HepG2 (cell line): ENCODE results near the gene SORBS2. TPM values are rescaled to one million over a fixed set of nuclear protein-coding genes. Genes with fewer than 3 reads are reported as not detected.
A peak's percentile ranks its signal among the peaks of the same experiment; 100 is the strongest.

Experiments
- CREM ChIP-seq, 2 experiments: sonication (generic) in 1 of 2; formaldehyde crosslinking in 1 of 2; IDR thresholded peaks; 2 replicates each; pipeline versions ENCODE4 v1.4.0 to v1.6.1; 2016 to 2020; ENCODE audit warnings: antibody characterized with exemption in 1 of 2, mild to moderate bottlenecking in 1 of 2, missing genetic modification reagents in 1 of 2
- DNMT1 ChIP-seq: sonication (generic); formaldehyde crosslinking; IDR thresholded peaks from 2 replicates; pipeline ENCODE4 v1.5.1; 2020; ENCODE audit warnings: mild to moderate bottlenecking, missing genetic modification reagents
- EP300 ChIP-seq, 3 experiments: sonication (generic) in 1 of 3; formaldehyde crosslinking in 1 of 3; IDR thresholded peaks; 2 replicates each; pipeline versions ENCODE4 v1.5.1 to v1.6.1; 2011 to 2020; ENCODE audit warnings: low read depth in 2 of 3, low read length in 2 of 3, borderline replicate concordance in 1 of 3, improper control_type of control experiment in 1 of 3, mild to moderate bottlenecking in 1 of 3, missing genetic modification reagents in 1 of 3, moderate library complexity in 1 of 3
- KDM6A ChIP-seq: IDR thresholded peaks from 2 replicates; pipeline ENCODE4 v1.6.1; 2016; ENCODE audit warnings: low read depth
- RFX5 ChIP-seq: IDR thresholded peaks from 2 replicates; pipeline ENCODE4 v1.6.1; 2011; ENCODE audit warnings: low read depth, low read length, improper control_type of control experiment
- RFXAP ChIP-seq: sonication (generic); formaldehyde crosslinking; IDR thresholded peaks from 2 replicates; pipeline ENCODE4 v1.4.0; 2020; ENCODE audit warnings: missing genetic modification reagents, borderline replicate concordance
- SRF ChIP-seq: IDR thresholded peaks from 2 replicates; pipeline ENCODE4 v1.6.1; 2011; ENCODE audit warnings: mild to moderate bottlenecking, low read depth, low read length, moderate library complexity
- ZFP82 ChIP-seq: sonication (generic); formaldehyde crosslinking; IDR thresholded peaks from 2 replicates; pipeline ENCODE4 v1.5.1; 2020; ENCODE audit warnings: mild to moderate bottlenecking, missing genetic modification reagents, borderline replicate concordance
- ZNF136 ChIP-seq: sonication (generic); formaldehyde crosslinking; IDR thresholded peaks from 2 replicates; pipeline ENCODE4 v1.8.1; 2022; ENCODE audit warnings: low read depth, mild to moderate bottlenecking, moderate library complexity, missing genetic modification reagents
- ZNF24 ChIP-seq: fragments of 450-650 bp; IDR thresholded peaks from 2 replicates; pipeline ENCODE4 v1.6.1; 2017; ENCODE audit warnings: antibody characterized with exemption, mild to moderate bottlenecking
- ZNF598 ChIP-seq: sonication (generic); formaldehyde crosslinking; IDR thresholded peaks from 2 replicates; pipeline ENCODE4 v1.5.1; 2020; ENCODE audit warnings: mild to moderate bottlenecking, missing genetic modification reagents, borderline replicate concordance
- polyA plus RNA-seq, 8 experiments: library from polyadenylated mRNA; depleted of rRNA in 3 of 8; stranded (reverse) in 7 of 8; unstranded in 1 of 8; fragments of >200 nt; fragmentation: Illumina TruSeq in 4 of 8; extraction: Trizol in 4 of 8; gene quantifications; 2 replicates each; pipeline versions ENCODE4 v1.2.1 to v1.2.3, GENCODE V29; 2011 to 2016; ENCODE audit warnings: low read depth in 4 of 8, missing spikeins in 1 of 8, mixed read lengths in 1 of 8; ENCODE audit not compliant: insufficient read depth in 1 of 8
- total RNA-seq, 5 experiments: library from RNA; depleted of rRNA; stranded (reverse); fragments of >200 nt; fragmentation: Illumina TruSeq; extraction: Trizol; gene quantifications; 2 replicates each; pipeline ENCODE4 v1.2.3, GENCODE V29; 2016; ENCODE audit warnings: low read depth in 1 of 5
- TF ChIP-seq, protein P1 (sequence below): IDR thresholded peaks from 2 replicates; pipeline ENCODE4 v1.4.0; 2020; ENCODE audit warnings: mild to moderate bottlenecking, missing genetic modification reagents
- TF ChIP-seq, protein P2 (sequence below): sonication (generic); formaldehyde crosslinking; conservative IDR thresholded peaks from 2 replicates; pipeline ENCODE4 v1.4.0; 2020; ENCODE audit warnings: missing genetic modification reagents
- TF ChIP-seq, protein P3 (sequence below): sonication (generic); formaldehyde crosslinking; IDR thresholded peaks from 2 replicates; pipeline ENCODE4 v1.5.0; 2020; ENCODE audit warnings: mild to moderate bottlenecking, missing genetic modification reagents, borderline replicate concordance

Gene SORBS2
- total and polyA plus RNA-seq, 2 of the 13 experiments (the other 11 are each of a cell fraction or from before 2014, with no cell fraction given), result 25.0 to 80.5 TPM

DNA sequence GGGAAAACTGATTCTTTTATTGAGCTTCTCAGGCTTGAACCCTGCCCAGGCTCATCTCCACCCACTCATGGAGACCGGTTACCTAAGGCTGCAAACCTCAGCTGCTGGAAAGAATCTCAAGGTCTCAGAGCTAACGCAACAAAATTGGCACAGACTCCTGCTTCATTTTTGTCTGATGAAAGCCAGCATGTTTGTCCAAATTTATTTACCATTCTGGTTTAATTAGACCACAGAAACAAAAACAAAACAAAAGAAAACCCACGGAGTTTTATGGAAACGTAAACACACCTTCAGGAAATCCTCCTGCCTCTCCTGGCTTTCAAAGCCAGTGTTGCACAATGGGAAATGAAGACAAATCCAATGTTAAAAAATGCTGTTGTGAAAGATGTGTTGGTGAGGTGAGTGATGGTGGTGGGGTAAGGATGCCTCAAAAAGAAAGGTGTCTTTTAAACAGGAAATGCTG, 220.3 kb downstream of the SORBS2 start (continued):
- TF ChIP-seq, protein P1, sequence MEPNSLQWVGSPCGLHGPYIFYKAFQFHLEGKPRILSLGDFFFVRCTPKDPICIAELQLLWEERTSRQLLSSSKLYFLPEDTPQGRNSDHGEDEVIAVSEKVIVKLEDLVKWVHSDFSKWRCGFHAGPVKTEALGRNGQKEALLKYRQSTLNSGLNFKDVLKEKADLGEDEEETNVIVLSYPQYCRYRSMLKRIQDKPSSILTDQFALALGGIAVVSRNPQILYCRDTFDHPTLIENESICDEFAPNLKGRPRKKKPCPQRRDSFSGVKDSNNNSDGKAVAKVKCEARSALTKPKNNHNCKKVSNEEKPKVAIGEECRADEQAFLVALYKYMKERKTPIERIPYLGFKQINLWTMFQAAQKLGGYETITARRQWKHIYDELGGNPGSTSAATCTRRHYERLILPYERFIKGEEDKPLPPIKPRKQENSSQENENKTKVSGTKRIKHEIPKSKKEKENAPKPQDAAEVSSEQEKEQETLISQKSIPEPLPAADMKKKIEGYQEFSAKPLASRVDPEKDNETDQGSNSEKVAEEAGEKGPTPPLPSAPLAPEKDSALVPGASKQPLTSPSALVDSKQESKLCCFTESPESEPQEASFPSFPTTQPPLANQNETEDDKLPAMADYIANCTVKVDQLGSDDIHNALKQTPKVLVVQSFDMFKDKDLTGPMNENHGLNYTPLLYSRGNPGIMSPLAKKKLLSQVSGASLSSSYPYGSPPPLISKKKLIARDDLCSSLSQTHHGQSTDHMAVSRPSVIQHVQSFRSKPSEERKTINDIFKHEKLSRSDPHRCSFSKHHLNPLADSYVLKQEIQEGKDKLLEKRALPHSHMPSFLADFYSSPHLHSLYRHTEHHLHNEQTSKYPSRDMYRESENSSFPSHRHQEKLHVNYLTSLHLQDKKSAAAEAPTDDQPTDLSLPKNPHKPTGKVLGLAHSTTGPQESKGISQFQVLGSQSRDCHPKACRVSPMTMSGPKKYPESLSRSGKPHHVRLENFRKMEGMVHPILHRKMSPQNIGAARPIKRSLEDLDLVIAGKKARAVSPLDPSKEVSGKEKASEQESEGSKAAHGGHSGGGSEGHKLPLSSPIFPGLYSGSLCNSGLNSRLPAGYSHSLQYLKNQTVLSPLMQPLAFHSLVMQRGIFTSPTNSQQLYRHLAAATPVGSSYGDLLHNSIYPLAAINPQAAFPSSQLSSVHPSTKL (CRISPR knock-in tag), result peak; percentile 72; the same call in 1 of the 2 replicates
- no peak for TF ChIP-seq DNMT1 (CRISPR knock-in tag)
- TF ChIP-seq ZFP82 (CRISPR knock-in tag), result no peak
- TF ChIP-seq EP300 (IDR thresholded peaks at IDR 0.05; ENCODE audit: low read depth in 2 of 2, low read length in 2 of 2), result peak in 1 of 2 experiments; percentile 36; a peak in 1 of 4 replicates
- no peak; the same call in 1 of the 2 replicates for TF ChIP-seq EP300 (CRISPR knock-in tag; IDR thresholded peaks at IDR 0.05; ENCODE audit: borderline replicate concordance)
- TF ChIP-seq KDM6A (CRISPR knock-in tag), result no peak
- no peak for TF ChIP-seq ZNF24
- TF ChIP-seq CREM (IDR thresholded peaks at IDR 0.05), result 0 out of 2 replicates have a peak, but pooled peaks have one; percentile 11
- TF ChIP-seq CREM (CRISPR knock-in tag; IDR thresholded peaks at IDR 0.05), result no peak
- TF ChIP-seq, protein P2, sequence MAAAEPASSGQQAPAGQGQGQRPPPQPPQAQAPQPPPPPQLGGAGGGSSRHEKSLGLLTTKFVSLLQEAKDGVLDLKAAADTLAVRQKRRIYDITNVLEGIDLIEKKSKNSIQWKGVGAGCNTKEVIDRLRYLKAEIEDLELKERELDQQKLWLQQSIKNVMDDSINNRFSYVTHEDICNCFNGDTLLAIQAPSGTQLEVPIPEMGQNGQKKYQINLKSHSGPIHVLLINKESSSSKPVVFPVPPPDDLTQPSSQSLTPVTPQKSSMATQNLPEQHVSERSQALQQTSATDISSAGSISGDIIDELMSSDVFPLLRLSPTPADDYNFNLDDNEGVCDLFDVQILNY (CRISPR knock-in tag), result no peak
- TF ChIP-seq, protein P3, sequence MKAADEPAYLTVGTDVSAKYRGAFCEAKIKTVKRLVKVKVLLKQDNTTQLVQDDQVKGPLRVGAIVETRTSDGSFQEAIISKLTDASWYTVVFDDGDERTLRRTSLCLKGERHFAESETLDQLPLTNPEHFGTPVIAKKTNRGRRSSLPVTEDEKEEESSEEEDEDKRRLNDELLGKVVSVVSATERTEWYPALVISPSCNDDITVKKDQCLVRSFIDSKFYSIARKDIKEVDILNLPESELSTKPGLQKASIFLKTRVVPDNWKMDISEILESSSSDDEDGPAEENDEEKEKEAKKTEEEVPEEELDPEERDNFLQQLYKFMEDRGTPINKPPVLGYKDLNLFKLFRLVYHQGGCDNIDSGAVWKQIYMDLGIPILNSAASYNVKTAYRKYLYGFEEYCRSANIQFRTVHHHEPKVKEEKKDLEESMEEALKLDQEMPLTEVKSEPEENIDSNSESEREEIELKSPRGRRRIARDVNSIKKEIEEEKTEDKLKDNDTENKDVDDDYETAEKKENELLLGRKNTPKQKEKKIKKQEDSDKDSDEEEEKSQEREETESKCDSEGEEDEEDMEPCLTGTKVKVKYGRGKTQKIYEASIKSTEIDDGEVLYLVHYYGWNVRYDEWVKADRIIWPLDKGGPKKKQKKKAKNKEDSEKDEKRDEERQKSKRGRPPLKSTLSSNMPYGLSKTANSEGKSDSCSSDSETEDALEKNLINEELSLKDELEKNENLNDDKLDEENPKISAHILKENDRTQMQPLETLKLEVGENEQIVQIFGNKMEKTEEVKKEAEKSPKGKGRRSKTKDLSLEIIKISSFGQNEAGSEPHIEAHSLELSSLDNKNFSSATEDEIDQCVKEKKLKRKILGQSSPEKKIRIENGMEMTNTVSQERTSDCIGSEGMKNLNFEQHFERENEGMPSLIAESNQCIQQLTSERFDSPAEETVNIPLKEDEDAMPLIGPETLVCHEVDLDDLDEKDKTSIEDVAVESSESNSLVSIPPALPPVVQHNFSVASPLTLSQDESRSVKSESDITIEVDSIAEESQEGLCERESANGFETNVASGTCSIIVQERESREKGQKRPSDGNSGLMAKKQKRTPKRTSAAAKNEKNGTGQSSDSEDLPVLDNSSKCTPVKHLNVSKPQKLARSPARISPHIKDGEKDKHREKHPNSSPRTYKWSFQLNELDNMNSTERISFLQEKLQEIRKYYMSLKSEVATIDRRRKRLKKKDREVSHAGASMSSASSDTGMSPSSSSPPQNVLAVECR, result peak; percentile 19; the same call in 1 of the 2 replicates
- TF ChIP-seq RFXAP, result no peak
- TF ChIP-seq ZNF598 (CRISPR knock-in tag), result no peak
- TF ChIP-seq RFX5, result no peak
- TF ChIP-seq ZNF136 (CRISPR knock-in tag), result no peak
- no peak for TF ChIP-seq SRF
